KG1 (cell line): ENCODE data around the gene TCF7L2.

Experiments used
- DNase-seq: peaks from one replicate; lab custom pipeline; 2025; lab: John Stamatoyannopoulos, UW

The TCF7L2 gene

GRCh38 chr10:113179966-113180365 is 229.9 kb downstream of the TCF7L2 start:
- no peak for DNase-seq

DNA sequence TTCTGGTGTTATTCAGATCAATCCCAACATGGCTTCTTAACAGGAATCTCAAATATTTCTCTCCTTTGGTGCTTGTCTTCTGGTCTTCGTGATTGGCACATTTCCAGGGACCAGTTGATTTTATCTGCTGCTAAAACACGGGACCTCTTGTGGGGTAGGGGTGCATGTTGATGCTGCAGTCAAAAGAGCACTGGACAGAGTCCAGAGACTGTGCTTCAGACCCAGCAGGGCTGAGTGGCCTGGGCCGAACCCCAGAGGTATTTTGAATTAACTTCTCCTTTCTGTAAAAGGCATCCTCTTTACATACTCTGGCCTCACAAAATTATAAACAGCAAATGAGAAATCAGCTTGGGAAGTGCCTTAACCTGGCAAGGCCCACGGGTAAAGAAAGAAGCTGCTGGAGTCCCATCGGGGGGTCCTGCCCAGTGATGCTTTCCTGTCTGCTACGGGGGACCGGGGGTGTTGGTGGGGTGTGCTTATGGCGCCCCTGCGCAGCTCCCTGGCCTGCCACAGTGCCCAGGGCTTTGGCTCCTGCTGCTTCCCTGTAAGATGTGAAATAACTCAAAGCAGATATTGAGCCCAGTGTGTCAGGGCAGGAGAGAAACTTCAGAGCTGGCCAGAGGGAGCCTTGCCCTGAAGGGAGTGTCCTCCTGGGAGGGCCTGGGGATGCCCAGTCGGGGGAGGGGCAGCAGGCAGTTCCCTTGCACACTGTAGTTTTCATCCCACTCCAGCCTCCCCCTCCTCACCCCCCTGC is 230.5 kb downstream of the TCF7L2 start:
- no peak for DNase-seq

DNA sequence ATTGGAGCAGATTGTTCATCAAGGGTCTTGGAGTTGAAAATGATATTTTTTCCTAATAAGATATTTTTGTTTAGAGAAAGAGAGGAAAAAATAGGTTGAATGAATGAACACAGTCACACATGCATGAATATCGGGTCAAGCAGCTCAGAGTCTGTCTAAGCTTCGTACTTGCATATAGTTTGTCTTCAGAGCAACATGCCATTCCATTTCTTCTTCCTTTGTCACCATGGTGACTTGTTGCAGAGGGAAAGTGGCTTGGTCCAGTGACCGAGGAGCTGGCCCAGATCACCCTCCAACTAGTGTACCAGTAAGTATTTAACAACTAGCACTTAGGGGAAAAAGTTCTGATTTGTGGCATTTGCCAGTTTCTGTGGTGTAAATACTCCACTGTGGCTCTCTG is 232.1 kb downstream of the TCF7L2 start:
- DNase-seq: no peak

- DNase-seq: no peak
Measured at GRCh38 chr10:113183573-113183972, 233.5 kb downstream of the TCF7L2 start.

GRCh38 chr10:113187063-113187777 is 237.2 kb downstream of the TCF7L2 start:
- DNase-seq: no peak

- DNase-seq: no peak
Measured at GRCh38 chr10:113199459-113199858, 249.4 kb downstream of the TCF7L2 start.

DNA sequence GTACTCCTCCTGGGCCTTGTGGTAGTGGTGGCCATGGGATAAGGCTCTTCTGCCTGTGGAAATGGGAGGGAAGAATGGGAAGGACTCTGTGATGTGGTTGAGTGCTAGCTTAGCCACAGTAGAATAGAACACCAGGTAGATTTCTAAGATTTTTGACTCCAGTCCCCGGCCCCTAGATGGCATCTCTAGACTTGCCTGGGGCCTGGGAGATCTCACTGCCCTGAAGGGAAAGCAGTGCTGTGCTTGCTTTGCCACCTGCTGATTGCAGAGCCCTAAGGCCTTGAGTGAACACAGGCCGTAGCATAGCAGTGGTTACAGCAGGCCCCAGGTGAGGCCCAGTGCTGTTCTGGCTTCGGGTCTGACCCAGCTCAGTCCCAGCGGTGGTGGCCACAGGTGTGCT is 252.0 kb downstream of the TCF7L2 start:
- DNase-seq: no peak

GRCh38 chr10:113207924-113208323 is 257.9 kb downstream of the TCF7L2 start:
- no peak for DNase-seq

- no peak for DNase-seq
Measured at GRCh38 chr10:113213035-113213434, 263.0 kb downstream of the TCF7L2 start.

DNA sequence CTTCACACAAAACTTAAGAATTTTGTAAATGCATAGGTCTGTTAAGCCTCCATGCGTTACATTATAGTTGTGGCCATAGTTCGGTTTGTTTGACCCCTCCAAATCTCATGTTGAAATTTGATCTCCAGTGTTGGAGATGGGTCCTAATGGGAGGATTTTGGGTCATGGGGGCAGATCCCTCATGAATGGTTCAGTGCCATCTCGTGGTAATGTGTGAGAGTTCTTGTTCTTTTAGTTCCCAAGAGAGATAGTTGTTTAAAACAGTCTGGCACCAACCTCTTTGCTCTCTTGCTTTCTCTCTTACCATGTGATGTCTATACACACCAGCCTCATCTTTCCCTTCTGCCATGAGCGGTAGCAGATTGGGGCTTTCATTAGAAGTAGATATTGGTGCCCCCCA is 264.3 kb downstream of the TCF7L2 start:
- DNase-seq: no peak

GRCh38 chr10:113216102-113216501 is 266.1 kb downstream of the TCF7L2 start:
- DNase-seq: no peak
